ENCODE data around the gene BSPRY.
A peak's percentile ranks its signal among the peaks of the same experiment; 100 is the strongest.

Gene BSPRY

GRCh38 chr9:113307396-113307975, 41.9 kb upstream of the BSPRY start:
- Histone ChIP-seq H3K27me3 (ENCODE audit: insufficient read depth, poor library complexity, severe bottlenecking) (no peaks in the 10 kb centered on the region), H3K36me3 (ENCODE audit: low read depth) (no peaks in the 10 kb centered on the region), H3K4me3 (ENCODE audit: severe bottlenecking) (no peak overlapping the region), H3K9me3 (ENCODE audit: severe bottlenecking) (no peaks in the 10 kb centered on the region), H3K4me1 (ENCODE audit: insufficient read depth, poor library complexity, severe bottlenecking) (no peaks in the 10 kb centered on the region), H3K27ac (ENCODE audit: poor library complexity, severe bottlenecking) (no peak overlapping the region)
- TF ChIP-seq CTCF (IDR thresholded peaks at IDR 0.05; ENCODE audit: poor library complexity, severe bottlenecking) = no peak
- no peak for DNase-seq (ENCODE audit: low spot score)
- ATAC-seq (ENCODE audit: low read depth) = no peak

- no peak overlapping the region for H3K27ac ChIP-seq (ENCODE audit: poor library complexity, severe bottlenecking)
- no peak for DNase-seq (ENCODE audit: low spot score)
- no peaks in the 10 kb centered on the region for H3K27me3 ChIP-seq (ENCODE audit: insufficient read depth, poor library complexity, severe bottlenecking)
- ATAC-seq (ENCODE audit: low read depth) = no peak
- H3K36me3 ChIP-seq (ENCODE audit: low read depth) = no peaks in the 10 kb centered on the region
- H3K4me1 ChIP-seq (ENCODE audit: insufficient read depth, poor library complexity, severe bottlenecking) = no peaks in the 10 kb centered on the region
- H3K4me3 ChIP-seq (ENCODE audit: severe bottlenecking) = no peak overlapping the region
- no peaks in the 10 kb centered on the region for H3K9me3 ChIP-seq (ENCODE audit: severe bottlenecking)
- TF ChIP-seq CTCF (IDR thresholded peaks at IDR 0.05; ENCODE audit: poor library complexity, severe bottlenecking) = peak; percentile 84
Observed at GRCh38 chr9:113309204-113309813, 40.0 kb upstream of the BSPRY start.

GRCh38 chr9:113310538-113310937, 38.8 kb upstream of the BSPRY start:
- Histone ChIP-seq H3K27me3 (ENCODE audit: insufficient read depth, poor library complexity, severe bottlenecking) (no peaks in the 10 kb centered on the region), H3K9me3 (ENCODE audit: severe bottlenecking) (no peaks in the 10 kb centered on the region), H3K36me3 (ENCODE audit: low read depth) (no peaks in the 10 kb centered on the region), H3K4me1 (ENCODE audit: insufficient read depth, poor library complexity, severe bottlenecking) (no peaks in the 10 kb centered on the region), H3K4me3 (ENCODE audit: severe bottlenecking) (no peak overlapping the region), H3K27ac (ENCODE audit: poor library complexity, severe bottlenecking) (no peak overlapping the region)
- DNase-seq (ENCODE audit: low spot score) (no peak), ATAC-seq (ENCODE audit: low read depth) (no peak)
- no peak for TF ChIP-seq CTCF (IDR thresholded peaks at IDR 0.05; ENCODE audit: poor library complexity, severe bottlenecking)

- ATAC-seq (ENCODE audit: low read depth) (no peak), DNase-seq (ENCODE audit: low spot score) (no peak)
- H3K4me1 ChIP-seq (ENCODE audit: insufficient read depth, poor library complexity, severe bottlenecking) = no peaks in the 10 kb centered on the region
- no peak for TF ChIP-seq CTCF (IDR thresholded peaks at IDR 0.05; ENCODE audit: poor library complexity, severe bottlenecking)
- H3K27me3 ChIP-seq (ENCODE audit: insufficient read depth, poor library complexity, severe bottlenecking) = no peaks in the 10 kb centered on the region
- no peak overlapping the region for H3K27ac ChIP-seq (ENCODE audit: poor library complexity, severe bottlenecking)
- no peaks in the 10 kb centered on the region for H3K9me3 ChIP-seq (ENCODE audit: severe bottlenecking)
- no peaks in the 10 kb centered on the region for H3K36me3 ChIP-seq (ENCODE audit: low read depth)
- no peak overlapping the region for H3K4me3 ChIP-seq (ENCODE audit: severe bottlenecking)
Observed at GRCh38 chr9:113311961-113312360, 37.4 kb upstream of the BSPRY start.

- H3K4me3 ChIP-seq (ENCODE audit: severe bottlenecking) = no peak overlapping the region
- no peak overlapping the region for H3K27ac ChIP-seq (ENCODE audit: poor library complexity, severe bottlenecking)
- TF ChIP-seq CTCF (IDR thresholded peaks at IDR 0.05; ENCODE audit: poor library complexity, severe bottlenecking) = no peak
- no peaks in the 10 kb centered on the region for H3K4me1 ChIP-seq (ENCODE audit: insufficient read depth, poor library complexity, severe bottlenecking)
- no peaks in the 10 kb centered on the region for H3K27me3 ChIP-seq (ENCODE audit: insufficient read depth, poor library complexity, severe bottlenecking)
- H3K36me3 ChIP-seq (ENCODE audit: low read depth) = no peaks in the 10 kb centered on the region
- no peak for ATAC-seq (ENCODE audit: low read depth)
- no peaks in the 10 kb centered on the region for H3K9me3 ChIP-seq (ENCODE audit: severe bottlenecking)
- DNase-seq (ENCODE audit: low spot score) = no peak
Observed at GRCh38 chr9:113313261-113313660, 36.1 kb upstream of the BSPRY start.

Measured in RWPE2 (cell line).